Cardiac muscle cell (in vitro differentiated cells and primary cell): ENCODE results near the gene PBX1. TPM values are rescaled to one million over a fixed set of nuclear protein-coding genes. Genes with fewer than 3 reads are reported as not detected.
A peak's percentile ranks its signal among the peaks of the same experiment; 100 is the strongest.

Experiments used
- DNase-seq, 2 donors: peaks; one replicate each; pipeline versions ENCODE4 v3.0.0 to v3.0.0-alpha.2; 2010 to 2017; ENCODE audit warnings: low read depth in 1 of 2, low spot score in 1 of 2
- H3K27ac ChIP-seq: fragments of 200-600 bp; sonication (generic); 2 replicates; pipeline ENCODE4 v1.5.1; 2016
- H3K27me3 ChIP-seq: fragments of 200-600 bp; sonication (generic); 2 replicates; pipeline ENCODE4 v1.6.0; 2016; ENCODE audit warnings: control low read depth
- H3K36me3 ChIP-seq: fragments of 200-600 bp; sonication (generic); 2 replicates; pipeline ENCODE4 v1.5.1; 2016; ENCODE audit warnings: control low read depth
- H3K4me1 ChIP-seq: fragments of 200-600 bp; sonication (generic); 2 replicates; pipeline ENCODE4 v1.8.1; 2017; ENCODE audit warnings: low read depth, mild to moderate bottlenecking, mixed run types
- H3K4me3 ChIP-seq: fragments of 200-600 bp; sonication (generic); 2 replicates; pipeline ENCODE4 v1.5.1; 2016; ENCODE audit warnings: mild to moderate bottlenecking
- H3K9me3 ChIP-seq: fragments of 200-600 bp; sonication (generic); 2 replicates; pipeline ENCODE4 v1.5.1; 2017; ENCODE audit warnings: low read depth, mild to moderate bottlenecking, control low read depth
- polyA plus RNA-seq: library from polyadenylated mRNA; unstranded; fragments of >200 nt; fragmentation: Nextera tagmentation; extraction: Ambion mirVana; gene quantifications from 2 replicates; pipeline ENCODE4 v1.2.1, GENCODE V29; 2016
- total RNA-seq: library from RNA; depleted of rRNA; stranded (reverse); fragments of >200 nt; gene quantifications from 2 replicates; pipeline ENCODE4 v1.2.3, GENCODE V29; 2016
- TF ChIP-seq, protein P1 (sequence below): IDR thresholded peaks from 2 replicates; pipeline ENCODE4 v1.5.1; 2012; ENCODE audit warnings: low read depth, mild to moderate bottlenecking, low read length

The PBX1 gene
- total and polyA plus RNA-seq, 2 experiments from 2014 or later: 43.5 to 182 TPM

DNA sequence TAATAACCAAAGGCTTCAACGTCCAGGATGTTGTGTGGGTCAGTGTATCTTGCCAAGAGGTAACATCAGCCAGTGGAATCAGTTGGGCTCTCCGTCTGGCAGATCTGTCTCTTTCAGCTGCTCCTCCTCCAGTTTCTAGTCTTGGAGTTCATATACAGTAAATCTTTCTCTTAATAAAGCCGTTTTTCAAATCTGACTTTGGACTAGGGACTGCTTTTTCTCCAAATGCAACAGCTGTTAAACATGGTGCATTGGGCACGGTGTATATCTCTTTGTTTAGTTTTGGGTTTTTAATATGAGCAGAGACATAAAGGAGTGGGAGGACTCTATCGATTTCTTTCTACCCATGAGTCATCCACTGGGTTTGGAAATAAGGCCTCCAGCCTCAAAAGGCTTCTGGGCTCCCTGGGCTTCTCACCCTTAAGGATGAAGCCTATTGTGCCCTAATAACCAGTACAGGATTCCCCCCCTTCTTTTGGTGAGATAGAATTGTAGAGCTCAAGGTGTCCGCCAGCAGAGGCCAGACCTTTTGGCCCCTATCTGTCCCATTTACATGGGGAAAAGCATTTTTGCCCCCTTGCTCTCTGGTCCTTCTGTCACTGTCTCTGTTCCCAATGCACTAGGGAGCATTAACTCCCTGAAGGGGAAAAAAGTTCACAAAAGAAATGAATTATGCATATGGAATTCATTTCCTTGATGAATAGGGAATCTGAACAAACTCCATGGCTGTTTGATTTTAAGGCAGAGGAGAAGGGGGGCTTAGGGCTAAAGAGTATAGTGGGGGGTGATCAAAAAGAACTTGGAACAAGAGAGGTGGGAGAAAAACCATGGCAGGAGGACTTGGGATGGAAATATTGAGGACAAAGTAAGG is 86.0 kb downstream of the PBX1 start:
- Histone ChIP-seq H3K4me3 (no peak overlapping the region), H3K36me3 (peaks cover 10% of the 10 kb centered on the region), H3K27me3 (no peaks in the 10 kb centered on the region), H3K4me1 (peaks cover 45% of the 10 kb centered on the region), H3K27ac (peak overlapping the region; percentile 50), H3K9me3 (no peaks in the 10 kb centered on the region)
- peak in 1 of 2 donors; percentile 75 for DNase-seq
- TF ChIP-seq, protein P1, sequence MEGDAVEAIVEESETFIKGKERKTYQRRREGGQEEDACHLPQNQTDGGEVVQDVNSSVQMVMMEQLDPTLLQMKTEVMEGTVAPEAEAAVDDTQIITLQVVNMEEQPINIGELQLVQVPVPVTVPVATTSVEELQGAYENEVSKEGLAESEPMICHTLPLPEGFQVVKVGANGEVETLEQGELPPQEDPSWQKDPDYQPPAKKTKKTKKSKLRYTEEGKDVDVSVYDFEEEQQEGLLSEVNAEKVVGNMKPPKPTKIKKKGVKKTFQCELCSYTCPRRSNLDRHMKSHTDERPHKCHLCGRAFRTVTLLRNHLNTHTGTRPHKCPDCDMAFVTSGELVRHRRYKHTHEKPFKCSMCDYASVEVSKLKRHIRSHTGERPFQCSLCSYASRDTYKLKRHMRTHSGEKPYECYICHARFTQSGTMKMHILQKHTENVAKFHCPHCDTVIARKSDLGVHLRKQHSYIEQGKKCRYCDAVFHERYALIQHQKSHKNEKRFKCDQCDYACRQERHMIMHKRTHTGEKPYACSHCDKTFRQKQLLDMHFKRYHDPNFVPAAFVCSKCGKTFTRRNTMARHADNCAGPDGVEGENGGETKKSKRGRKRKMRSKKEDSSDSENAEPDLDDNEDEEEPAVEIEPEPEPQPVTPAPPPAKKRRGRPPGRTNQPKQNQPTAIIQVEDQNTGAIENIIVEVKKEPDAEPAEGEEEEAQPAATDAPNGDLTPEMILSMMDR: no peak

DNA sequence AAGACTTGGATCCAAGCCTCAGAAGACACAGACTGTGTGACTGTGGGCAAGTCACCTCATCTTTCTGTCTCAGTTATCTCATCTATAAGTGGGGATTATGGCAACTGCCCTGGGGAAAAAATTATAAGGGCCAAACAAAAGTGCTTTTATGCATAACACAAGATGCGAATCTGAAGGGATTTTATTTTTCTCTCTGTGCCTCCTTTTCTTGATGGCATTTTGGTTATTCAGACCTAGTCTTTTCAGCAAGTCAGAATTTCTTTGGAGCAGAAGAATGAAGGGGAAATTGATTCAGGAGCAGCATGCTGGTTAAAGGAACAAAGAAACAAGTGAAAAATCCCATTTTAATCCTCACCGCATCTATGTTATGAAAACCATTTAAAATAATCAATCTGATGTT is 86.9 kb downstream of the PBX1 start:
- Histone ChIP-seq H3K36me3 (peaks cover 10% of the 10 kb centered on the region), H3K4me1 (peaks cover 44% of the 10 kb centered on the region), H3K9me3 (no peaks in the 10 kb centered on the region), H3K4me3 (no peak overlapping the region), H3K27me3 (no peaks in the 10 kb centered on the region), H3K27ac (peak overlapping the region; percentile 86)
- TF ChIP-seq, protein P1: no peak
- no peak for DNase-seq

DNA sequence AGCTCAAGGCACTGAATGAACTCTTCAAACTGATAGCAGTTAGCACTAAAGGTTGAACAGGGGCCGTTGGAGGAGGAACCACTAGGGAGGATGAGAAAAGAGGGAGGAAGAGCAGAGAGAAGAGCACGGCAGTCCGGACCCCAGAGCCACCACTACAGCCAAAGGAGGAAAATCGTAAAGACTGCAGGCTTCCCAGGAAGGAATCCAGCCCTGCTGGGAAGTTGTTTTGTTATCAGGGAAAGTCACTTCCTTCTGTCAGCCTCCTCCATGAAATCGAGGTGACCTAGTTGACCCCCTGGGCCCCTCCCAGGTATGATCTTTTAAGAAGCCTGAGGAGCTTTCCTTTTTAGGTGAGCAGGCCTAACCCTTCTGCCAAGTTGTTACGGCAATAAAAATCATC is 88.2 kb downstream of the PBX1 start:
- peak in 1 of 2 donors; percentile 54 for DNase-seq

DNA sequence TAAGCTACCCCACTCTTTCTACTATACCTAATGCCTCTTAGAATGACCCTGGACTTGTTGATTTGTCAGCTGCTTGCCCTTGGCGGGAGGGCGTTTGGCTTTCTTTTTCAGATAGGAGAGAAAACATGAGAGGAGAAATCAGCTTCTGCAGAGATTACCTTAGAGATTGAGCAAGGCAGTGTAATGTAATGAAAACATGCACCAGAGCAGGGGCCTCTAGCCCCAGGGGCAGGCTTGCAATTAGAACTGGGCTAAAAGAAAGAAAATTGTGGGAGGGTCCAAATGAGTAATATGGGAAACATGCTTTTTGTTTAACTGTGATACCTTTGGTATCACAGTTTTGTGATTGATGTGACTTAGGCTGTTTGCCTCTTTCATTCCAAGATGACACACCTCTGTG is 89.7 kb downstream of the PBX1 start:
- H3K4me1 ChIP-seq: peaks cover 41% of the 10 kb centered on the region
- no peak overlapping the region for H3K4me3 ChIP-seq
- peaks cover 2% of the 10 kb centered on the region for H3K36me3 ChIP-seq
- H3K27me3 ChIP-seq: no peaks in the 10 kb centered on the region
- TF ChIP-seq, protein P1: no peak
- H3K27ac ChIP-seq: peak overlapping the region; percentile 86
- no peak for DNase-seq
- no peaks in the 10 kb centered on the region for H3K9me3 ChIP-seq

More for the DNA sequence above, 88.2 kb downstream of the PBX1 start:
- TF ChIP-seq, protein P1: no peak
- Histone ChIP-seq H3K4me3 (no peak overlapping the region), H3K36me3 (peaks cover 7% of the 10 kb centered on the region), H3K27me3 (no peaks in the 10 kb centered on the region), H3K4me1 (peaks cover 41% of the 10 kb centered on the region), H3K27ac (peak overlapping the region; percentile 86), H3K9me3 (no peaks in the 10 kb centered on the region)

DNA sequence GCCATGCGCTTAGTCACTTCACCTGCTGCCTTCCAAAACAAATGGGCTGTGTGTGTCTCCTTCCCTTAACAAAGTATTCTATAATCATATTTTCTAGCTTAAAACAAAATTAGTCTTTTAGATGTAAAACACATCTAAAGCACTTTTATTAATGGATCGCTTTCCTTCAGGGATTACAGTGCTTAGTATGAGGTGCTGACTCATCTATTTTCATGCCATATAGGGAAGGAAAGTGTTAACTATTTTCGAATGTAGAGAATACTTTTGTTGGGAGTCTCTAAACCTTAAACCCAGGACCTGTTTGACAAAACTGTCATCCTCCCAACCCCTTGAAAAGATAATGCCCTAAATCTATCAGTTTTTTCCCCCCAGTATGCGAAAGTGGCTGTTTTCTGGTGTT is 90.2 kb downstream of the PBX1 start:
- Histone ChIP-seq H3K36me3 (peaks cover 5% of the 10 kb centered on the region), H3K4me1 (peaks cover 41% of the 10 kb centered on the region), H3K9me3 (no peaks in the 10 kb centered on the region), H3K4me3 (no peak overlapping the region), H3K27me3 (no peaks in the 10 kb centered on the region), H3K27ac (peak overlapping the region; percentile 86)
- TF ChIP-seq, protein P1: no peak
- DNase-seq: no peak
